Esophagus muscularis mucosa (tissue), 4 donors: ENCODE measurements around the gene CMTR1. TPM values are rescaled to one million over a fixed set of nuclear protein-coding genes. Genes with fewer than 3 reads are reported as not detected.

Source experiments
- DNase-seq: peaks from one replicate; pipeline ENCODE4 v3.0.0-alpha.2; 2017; ENCODE audit errors: extremely low spot score
- H3K27ac ChIP-seq, 4 donors: fragments of 200-600 bp; sonication (generic); replicated peaks in 1 of 4; 1 replicate in 3 of 4; 2 replicates in 1 of 4; pipeline ENCODE4 v1.5.1; 2016 to 2019; ENCODE audit warnings: mild to moderate bottlenecking in 1 of 4
- H3K27me3 ChIP-seq, 4 donors: fragments of 200-600 bp; sonication (generic); one replicate each; pipeline versions ENCODE4 v1.5.1 to v1.6.0; 2016 to 2019
- H3K36me3 ChIP-seq, 4 donors: fragments of 200-600 bp; sonication (generic); one replicate each; pipeline ENCODE4 v1.5.1; 2016 to 2019
- H3K4me1 ChIP-seq, 4 donors: fragments of 200-600 bp; sonication (generic); one replicate each; pipeline ENCODE4 v1.5.1; 2016 to 2019
- H3K4me3 ChIP-seq, 4 donors: fragments of 200-600 bp; sonication (generic); 1 replicate in 2 of 4; 2 replicates in 2 of 4; pipeline ENCODE4 v1.5.1; 2016 to 2019; ENCODE audit warnings: mild to moderate bottlenecking in 4 of 4, moderate library complexity in 1 of 4
- H3K9me3 ChIP-seq, 4 donors: fragments of 200-600 bp; sonication (generic); 1 replicate in 3 of 4; 2 replicates in 1 of 4; pipeline ENCODE4 v1.5.1; 2016 to 2019
- CTCF ChIP-seq, 3 experiments: fragments of 200-600 bp in 2 of 3; fragments of 450-650 bp in 1 of 3; sonication (generic) in 2 of 3; IDR thresholded peaks; one replicate each; pipeline ENCODE4 v1.5.1; 2017 to 2019; ENCODE audit warnings: antibody characterized with exemption in 3 of 3, mild to moderate bottlenecking in 2 of 3, moderate library complexity in 1 of 3
- EP300 ChIP-seq: sonication (generic); formaldehyde crosslinking; IDR thresholded peaks from one replicate; pipeline ENCODE4 v1.6.1; 2017; ENCODE audit warnings: antibody characterized with exemption
- POLR2A ChIP-seq: fragments of 450-650 bp; IDR thresholded peaks from one replicate; pipeline ENCODE4 v1.6.1; 2017; ENCODE audit warnings: antibody characterized with exemption, moderate library complexity, mild to moderate bottlenecking, low read depth
- POLR2AphosphoS5 ChIP-seq, 2 donors: sonication (generic); formaldehyde crosslinking; IDR thresholded peaks; one replicate each; pipeline ENCODE4 v1.6.1; 2017; ENCODE audit warnings: antibody characterized with exemption in 2 of 2
- WGBS: methylation state at CpG from one replicate; pipeline ENCODE4 v1.1.5; 2018; 5-methylcytosine and 5-hydroxymethylcytosine counted together
- intact Hi-C: fragments of 100-400 bp; cut with DNase I; formaldehyde crosslinking; loops from one replicate; pipeline ENCODE4 v1.15.1; 2023
- total RNA-seq, 4 donors: library from RNA; depleted of rRNA; stranded (reverse); fragments of >200 nt; gene quantifications; one replicate each; pipeline versions ENCODE4 v1.1.0 to v1.2.1, GENCODE V29; 2016

Gene CMTR1
- total RNA-seq, 4 donors from 2014 or later, result 32.3 to 44.5 (median 35.9) TPM

- intact Hi-C loops, result no loop called here
- H3K4me1 ChIP-seq, result no peaks in the 10 kb centered on the region
- no peak for DNase-seq
- TF ChIP-seq CTCF (IDR thresholded peaks at IDR 0.05) (no peak), EP300 (no peak), POLR2AphosphoS5 (IDR thresholded peaks at IDR 0.05) (no peak), POLR2A (no peak)
- no peak overlapping the region for H3K4me3 ChIP-seq
- H3K36me3 ChIP-seq, result no peaks in the 10 kb centered on the region
- H3K27me3 ChIP-seq, result peaks cover 0 to 1% (median 0%) of the 10 kb centered on the region in 4 donors
- no peaks in the 10 kb centered on the region for H3K9me3 ChIP-seq
- WGBS, result 81% methylated on average over 4 of the region's 4 CpGs
- no peak overlapping the region for H3K27ac ChIP-seq
These were observed 73.5 kb downstream of the CMTR1 start for GRCh38 chr6:37506479-37506878.

GRCh38 chr6:37507077-37507476, 74.1 kb downstream of the CMTR1 start:
- no peaks in the 10 kb centered on the region for H3K36me3 ChIP-seq
- no peaks in the 10 kb centered on the region for H3K9me3 ChIP-seq
- TF ChIP-seq CTCF (IDR thresholded peaks at IDR 0.05), result no peak
- no peak for TF ChIP-seq POLR2A
- TF ChIP-seq POLR2AphosphoS5 (IDR thresholded peaks at IDR 0.05), result no peak
- no peak for TF ChIP-seq EP300
- no peaks in the 10 kb centered on the region for H3K4me1 ChIP-seq
- no peak overlapping the region for H3K27ac ChIP-seq
- intact Hi-C loops, result no loop called here
- WGBS, result 92% methylated on average over 5 of the region's 5 CpGs
- no peak for DNase-seq
- H3K4me3 ChIP-seq, result no peak overlapping the region
- peaks cover 0 to 7% (median 0%) of the 10 kb centered on the region in 4 donors for H3K27me3 ChIP-seq

GRCh38 chr6:37507690-37508421, 74.8 kb downstream of the CMTR1 start:
- intact Hi-C loops, result no loop called here
- H3K9me3 ChIP-seq, result no peaks in the 10 kb centered on the region
- peaks cover 0 to 15% (median 0%) of the 10 kb centered on the region in 4 donors for H3K27me3 ChIP-seq
- WGBS, result 60% methylated on average over 4 of the region's 4 CpGs
- no peaks in the 10 kb centered on the region for H3K36me3 ChIP-seq
- no peak for TF ChIP-seq POLR2A
- no peak for TF ChIP-seq CTCF (IDR thresholded peaks at IDR 0.05)
- TF ChIP-seq EP300, result no peak
- no peak for DNase-seq
- no peak overlapping the region for H3K27ac ChIP-seq
- no peak overlapping the region for H3K4me3 ChIP-seq
- no peaks in the 10 kb centered on the region for H3K4me1 ChIP-seq

- 85% methylated on average over 5 of the region's 5 CpGs for WGBS
- H3K4me3 ChIP-seq, result no peak overlapping the region
These were observed 78.2 kb downstream of the CMTR1 start for GRCh38 chr6:37511201-37511600.

More at GRCh38 chr6:37511201-37511600, 78.2 kb downstream of the CMTR1 start:
- no peaks in the 10 kb centered on the region for H3K9me3 ChIP-seq
- H3K27me3 ChIP-seq, result peaks cover 0 to 24% (median 0%) of the 10 kb centered on the region in 4 donors
- TF ChIP-seq POLR2AphosphoS5 (IDR thresholded peaks at IDR 0.05), result no peak
- TF ChIP-seq POLR2A, result no peak
- no peak for TF ChIP-seq EP300
- TF ChIP-seq CTCF (IDR thresholded peaks at IDR 0.05), result no peak
- H3K27ac ChIP-seq, result no peak overlapping the region
- intact Hi-C loops, result no loop called here
- peaks cover 6 to 8% (median 7%) of the 10 kb centered on the region in 4 donors for H3K4me1 ChIP-seq
- DNase-seq, result no peak
- H3K36me3 ChIP-seq, result no peaks in the 10 kb centered on the region
